GM12874 (cell line): ENCODE data around the gene AP3S1.

Experiments
- CTCF ChIP-seq: IDR thresholded peaks from 2 replicates; pipeline ENCODE4 v1.5.1; 2011; ENCODE audit warnings: low read depth, mild to moderate bottlenecking, control low read depth, low read length, moderate library complexity; ENCODE audit not compliant: insufficient read depth

AP3S1 gene

GRCh38 chr5:115875447-115875846, 33.7 kb downstream of the AP3S1 start:
- TF ChIP-seq CTCF: no peak

- no peak for TF ChIP-seq CTCF
Measured at GRCh38 chr5:115884704-115885103, 43.0 kb downstream of the AP3S1 start.

GRCh38 chr5:115888027-115888426, 46.3 kb downstream of the AP3S1 start:
- no peak for TF ChIP-seq CTCF

- no peak for TF ChIP-seq CTCF
Measured at GRCh38 chr5:115892021-115892420, 50.3 kb downstream of the AP3S1 start.

- TF ChIP-seq CTCF: no peak
Measured at GRCh38 chr5:115894342-115894741, 52.6 kb downstream of the AP3S1 start.

- TF ChIP-seq CTCF: no peak
Measured at GRCh38 chr5:115895821-115896220, 54.1 kb downstream of the AP3S1 start.

- no peak for TF ChIP-seq CTCF
Measured at GRCh38 chr5:115898656-115899055, 56.9 kb downstream of the AP3S1 start.

- TF ChIP-seq CTCF: no peak
Measured at GRCh38 chr5:115907177-115907576, 65.4 kb downstream of the AP3S1 start.
